IMR-90 (cell line): ENCODE results near the gene SDHAF1. TPM values are rescaled to one million over a fixed set of nuclear protein-coding genes. Genes with fewer than 3 reads are reported as not detected.

ENCODE experiments used
- ATAC-seq: fragments of 200-7000 bp; cut with Tn5 transposase; 2 replicates; pipeline ENCODE4 v1.9.1; 2020; ENCODE audit warnings: low read depth, mild to moderate bottlenecking, moderate library complexity
- BruUV-seq: library from RNA; stranded (reverse); fragments of 400-500 nt; replicated peaks from 2 replicates; lab custom pipeline; 2021; lab: Mats Ljungman, UMichigan
- CTCF ChIA-PET: fragments of 300-600 bp; formaldehyde crosslinking; extraction: SDS; loops from one replicate; lab custom pipeline; 2021; ENCODE audit warnings: antibody characterized with exemption; lab: Yijun Ruan, JAX
- POLR2A ChIA-PET: fragments of 300-600 bp; sonication (Branson Sonifier 250); formaldehyde crosslinking; loops from one replicate; lab custom pipeline; 2022; ENCODE audit warnings: antibody characterized with exemption; ENCODE audit not compliant: unreplicated experiment; lab: Charles Lee
- DNase-seq: peaks from one replicate; pipeline ENCODE4 v3.0.0; 2013
- H2AFZ ChIP-seq: replicated peaks from 2 replicates; pipeline ENCODE3; 2013; ENCODE audit warnings: low read length, mild to moderate bottlenecking; ENCODE audit not compliant: poor library complexity
- H2AK5ac ChIP-seq: 2 replicates; pipeline ENCODE4 v1.6.1; 2013; ENCODE audit warnings: low read depth, low read length, inconsistent platforms
- H2AK9ac ChIP-seq: replicated peaks from 2 replicates; pipeline ENCODE3; 2013; ENCODE audit warnings: mild to moderate bottlenecking, low read depth, low read length, moderate library complexity; ENCODE audit not compliant: poor library complexity
- H2BK120ac ChIP-seq: 2 replicates; pipeline ENCODE4 v1.6.1; 2013; ENCODE audit warnings: low read depth, low read length, inconsistent platforms
- H2BK15ac ChIP-seq: 3 replicates; pipeline ENCODE4 v1.6.1; 2013; ENCODE audit warnings: low read depth, low read length, inconsistent platforms
- H2BK20ac ChIP-seq: 2 replicates; pipeline ENCODE4 v1.6.1; 2013; ENCODE audit warnings: low read depth, mild to moderate bottlenecking, inconsistent platforms, low read length, moderate library complexity
- H2BK5ac ChIP-seq: 2 replicates; pipeline ENCODE4 v1.6.1; 2013; ENCODE audit warnings: mild to moderate bottlenecking, low read depth, low read length, inconsistent platforms; ENCODE audit not compliant: poor library complexity, severe bottlenecking
- H3K14ac ChIP-seq: replicated peaks from 2 replicates; pipeline ENCODE4 v1.6.1; 2013; ENCODE audit warnings: low read depth, low read length, inconsistent platforms
- H3K18ac ChIP-seq: 2 replicates; pipeline ENCODE4 v1.6.1; 2013; ENCODE audit warnings: low read depth, low read length, control low read depth
- H3K23ac ChIP-seq: 2 replicates; pipeline ENCODE4 v1.6.1; 2013; ENCODE audit warnings: low read depth, low read length, inconsistent platforms
- H3K27ac ChIP-seq: 2 replicates; pipeline ENCODE4 v1.5.1; 2013; ENCODE audit warnings: mild to moderate bottlenecking, control low read depth, low read length; ENCODE audit not compliant: insufficient read depth
- H3K27me3 ChIP-seq: 2 replicates; pipeline ENCODE4 v1.6.1; 2013; ENCODE audit warnings: low read length; ENCODE audit not compliant: control insufficient read depth, insufficient read depth
- H3K36me3 ChIP-seq: 2 replicates; pipeline ENCODE4 v1.6.1; 2013; ENCODE audit warnings: low read length, mixed read lengths; ENCODE audit not compliant: control insufficient read depth, insufficient read depth
- H3K4ac ChIP-seq: 2 replicates; pipeline ENCODE4 v1.6.1; 2013; ENCODE audit warnings: low read depth, low read length, inconsistent platforms
- H3K4me1 ChIP-seq: 2 replicates; pipeline ENCODE4 v1.6.1; 2013; ENCODE audit warnings: low read length, mixed read lengths; ENCODE audit not compliant: control insufficient read depth, insufficient read depth
- H3K4me2 ChIP-seq: 2 replicates; pipeline ENCODE4 v1.6.1; 2013; ENCODE audit warnings: low read depth, mild to moderate bottlenecking, control low read depth, low read length, moderate library complexity
- H3K4me3 ChIP-seq: 2 replicates; pipeline ENCODE4 v1.5.1; 2013; ENCODE audit warnings: low read depth, mild to moderate bottlenecking, control low read depth, low read length, moderate library complexity; ENCODE audit not compliant: insufficient read depth
- H3K56ac ChIP-seq: 2 replicates; pipeline ENCODE4 v1.6.1; 2013; ENCODE audit warnings: low read length, inconsistent platforms; ENCODE audit not compliant: insufficient read depth; ENCODE audit errors: extremely low read depth
- H3K79me1 ChIP-seq, 2 experiments: 2 replicates each; pipeline ENCODE4 v1.6.1; 2013; ENCODE audit warnings: low read length in 2 of 2, inconsistent platforms in 1 of 2, low read depth in 1 of 2
- H3K9ac ChIP-seq: 2 replicates; pipeline ENCODE4 v1.6.1; 2013; ENCODE audit warnings: low read depth, low read length, control low read depth
- H3K9me1 ChIP-seq: 2 replicates; pipeline ENCODE4 v1.6.1; 2013; ENCODE audit warnings: low read length, inconsistent platforms; ENCODE audit not compliant: insufficient read depth
- H3K9me3 ChIP-seq: 2 replicates; pipeline ENCODE4 v1.6.1; 2013; ENCODE audit warnings: low read length; ENCODE audit not compliant: control insufficient read depth, insufficient read depth
- H4K20me1 ChIP-seq: 2 replicates; pipeline ENCODE4 v1.6.1; 2013; ENCODE audit warnings: low read length, inconsistent platforms; ENCODE audit not compliant: insufficient read depth
- H4K5ac ChIP-seq: 2 replicates; pipeline ENCODE4 v1.6.1; 2013; ENCODE audit warnings: mild to moderate bottlenecking, low read depth, low read length, control low read depth
- H4K8ac ChIP-seq, 2 experiments: 2 replicates each; pipeline ENCODE4 v1.6.1; 2013; ENCODE audit warnings: low read depth in 2 of 2, low read length in 2 of 2, control low read depth in 1 of 2, inconsistent platforms in 1 of 2
- H4K91ac ChIP-seq: 2 replicates; pipeline ENCODE4 v1.6.1; 2013; ENCODE audit warnings: low read depth, low read length, inconsistent platforms; ENCODE audit not compliant: insufficient read depth
- MAZ ChIP-seq: IDR thresholded peaks from 2 replicates; pipeline ENCODE4 v1.6.1; 2012; ENCODE audit warnings: low read depth, mild to moderate bottlenecking, low read length, improper control_type of control experiment, moderate library complexity, borderline replicate concordance
- MXI1 ChIP-seq: IDR thresholded peaks from 2 replicates; pipeline ENCODE4 v1.6.1; 2012; ENCODE audit warnings: low read depth, mild to moderate bottlenecking, low read length, moderate library complexity, borderline replicate concordance
- RAD21 ChIP-seq: IDR thresholded peaks from 2 replicates; pipeline ENCODE4 v1.6.1; 2012; ENCODE audit warnings: low read length, improper control_type of control experiment
- RFX5 ChIP-seq: IDR thresholded peaks from 2 replicates; pipeline ENCODE4 v1.8.0; 2012; ENCODE audit warnings: low read depth, mild to moderate bottlenecking, low read length, moderate library complexity
- SMC3 ChIP-seq: fragments of 150-350 bp; IDR thresholded peaks from 2 replicates; pipeline ENCODE4 v1.6.1; 2016; ENCODE audit warnings: low read depth, mild to moderate bottlenecking, antibody characterized with exemption, low read length, moderate library complexity
- WGBS, 2 experiments: methylation state at CpG; one replicate each; pipeline versions ENCODE4 v1.1.5 to v1.1.7; 2013; ENCODE audit warnings: missing lambda C conversion rate in 2 of 2; ENCODE audit not compliant: insufficient read length in 1 of 2; ENCODE audit errors: extremely low coverage in 2 of 2; 5-methylcytosine and 5-hydroxymethylcytosine counted together
- dilution Hi-C: fragments of 300-500 bp; cut with HindIII; formaldehyde crosslinking; loops from one replicate; pipeline ENCODE4 v1.14.3; 2018; ENCODE audit warnings: low sequenced_read_pairs; ENCODE audit not compliant: unreplicated experiment
- in situ Hi-C: fragments of 300-500 bp; cut with MboI; formaldehyde crosslinking; loops from 3 replicates; pipeline ENCODE4 v1.14.3; 2019; ENCODE audit warnings: low sequenced_read_pairs, inconsistent platforms, mixed read lengths
- intact Hi-C: fragments of 100-400 bp; cut with micrococcal nuclease; formaldehyde crosslinking; loops from 2 replicates; pipeline ENCODE4 v1.10.0; 2022
- polyA plus RNA-seq, 3 experiments: library from polyadenylated mRNA; depleted of rRNA; stranded (reverse); fragments of >200 nt; gene quantifications; 2 replicates each; pipeline ENCODE4 v1.2.3, GENCODE V29; 2012; ENCODE audit warnings: low replicate concordance in 1 of 3
- total RNA-seq: library from RNA; depleted of rRNA; stranded (reverse); fragments of >200 nt; gene quantifications from 2 replicates; pipeline ENCODE4 v1.2.3, GENCODE V29; 2012

SDHAF1 gene
- total and polyA plus RNA-seq, 2 of the 4 experiments (the other 2 are of a cell fraction), result 4.8 to 9.9 TPM

- no peak overlapping the region for H3K4ac ChIP-seq
- H4K8ac ChIP-seq, result no peak overlapping the region
- CTCF ChIA-PET, result no interaction called here
- H3K27ac ChIP-seq, result no peak overlapping the region
- H3K27me3 ChIP-seq, result no peaks in the 10 kb centered on the region
- H2AK5ac ChIP-seq, result no peak overlapping the region
- H2AFZ ChIP-seq, result no peak overlapping the region
- ATAC-seq (no peak), DNase-seq (no peak)
- no TSS peak for BruUV-seq
- H3K9me1 ChIP-seq, result peaks cover 11% of the 10 kb centered on the region
- POLR2A ChIA-PET, result no interaction called here
- intact Hi-C loops, result no loop called here
- H2BK15ac ChIP-seq, result no peak overlapping the region
- peaks cover 10% of the 10 kb centered on the region for H4K20me1 ChIP-seq
- H2BK120ac ChIP-seq, result no peak overlapping the region
- H3K4me1 ChIP-seq, result 0 out of 2 replicates have a peak, but pooled peaks cover 3% of the 10 kb centered on the region
- no peaks in the 10 kb centered on the region for H3K9me3 ChIP-seq
- no peak overlapping the region for H3K14ac ChIP-seq
- peaks cover 0 to 11% of the 10 kb centered on the region in 2 experiments; a peak in 2 of 4 replicates for H3K79me1 ChIP-seq
- H2BK5ac ChIP-seq, result no peak overlapping the region
- no peaks in the 10 kb centered on the region; the same call in none of the 2 replicates for H3K36me3 ChIP-seq
- no peak overlapping the region for H3K4me3 ChIP-seq
- no peak overlapping the region for H3K9ac ChIP-seq
- no peak for TF ChIP-seq RAD21
- TF ChIP-seq MAZ, result no peak
- TF ChIP-seq SMC3, result no peak
- TF ChIP-seq MXI1, result no peak
- TF ChIP-seq RFX5, result no peak
- no peak overlapping the region for H2BK20ac ChIP-seq
- H3K23ac ChIP-seq, result no peak overlapping the region
- no peak overlapping the region for H2AK9ac ChIP-seq
- dilution Hi-C loops, result no loop called here
- no peak overlapping the region for H3K18ac ChIP-seq
- WGBS, 2 experiments, result 95% methylated on average over 3 of the region's 5 CpGs; no CpG with 5 or more reads in 1 of the 2 experiments
- H4K5ac ChIP-seq, result no peak overlapping the region
- H4K91ac ChIP-seq, result no peak overlapping the region
- H3K4me2 ChIP-seq, result no peak overlapping the region
- H3K56ac ChIP-seq, result no peak overlapping the region
- in situ Hi-C loops, result no loop called here
Measured at GRCh38 chr19:36006955-36007354, 12.0 kb downstream of the SDHAF1 start.
